ENCODE data around the gene NPHP4. TPM values are rescaled to one million over a fixed set of nuclear protein-coding genes. Genes with fewer than 3 reads are reported as not detected.

Gene NPHP4
- total and polyA plus RNA-seq, 9 of the 15 experiments (the other 6 are each of a cell fraction or from before 2014, with no cell fraction given): 0.52 to 26.2 (median 6.7) TPM

DNA sequence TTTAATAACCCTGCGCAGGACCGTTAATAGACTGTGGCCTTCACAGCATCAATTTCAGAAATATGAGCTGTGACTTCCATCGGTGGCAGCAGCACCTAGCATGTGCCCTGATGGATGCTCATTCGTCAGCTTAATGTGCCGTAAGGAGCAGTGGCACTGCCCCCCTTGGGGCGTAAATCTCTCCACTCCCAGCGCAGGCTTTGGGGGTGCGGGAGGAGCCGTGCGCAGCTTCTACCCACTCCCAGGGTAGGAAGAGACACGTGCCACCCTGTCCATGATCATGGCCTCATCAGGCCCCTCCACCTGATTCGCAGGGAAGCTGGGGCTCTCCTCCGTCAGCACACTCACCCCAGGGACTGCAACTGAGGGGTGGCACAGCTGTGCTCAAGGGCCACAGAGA is 149.5 kb downstream of the NPHP4 start (continued):
- TF ChIP-seq NR2C2 (CRISPR knock-in tag; IDR thresholded peaks at IDR 0.05) (no peak), NR2C2 (tag; IDR thresholded peaks at IDR 0.05) (no peak), HSF4 (CRISPR knock-in tag; IDR thresholded peaks at IDR 0.05; ENCODE audit: borderline replicate concordance) (no peak), POLR2G (IDR thresholded peaks at IDR 0.05; ENCODE audit: low read depth, low read length) (no peak), ZNF57 (CRISPR knock-in tag; IDR thresholded peaks at IDR 0.05) (no peak), CCAR2 (IDR thresholded peaks at IDR 0.05; ENCODE audit: low read depth, low read length) (no peak), DACH1 (IDR thresholded peaks at IDR 0.05; ENCODE audit: partially characterized antibody) (no peak)
- TF ChIP-seq, protein P1, sequence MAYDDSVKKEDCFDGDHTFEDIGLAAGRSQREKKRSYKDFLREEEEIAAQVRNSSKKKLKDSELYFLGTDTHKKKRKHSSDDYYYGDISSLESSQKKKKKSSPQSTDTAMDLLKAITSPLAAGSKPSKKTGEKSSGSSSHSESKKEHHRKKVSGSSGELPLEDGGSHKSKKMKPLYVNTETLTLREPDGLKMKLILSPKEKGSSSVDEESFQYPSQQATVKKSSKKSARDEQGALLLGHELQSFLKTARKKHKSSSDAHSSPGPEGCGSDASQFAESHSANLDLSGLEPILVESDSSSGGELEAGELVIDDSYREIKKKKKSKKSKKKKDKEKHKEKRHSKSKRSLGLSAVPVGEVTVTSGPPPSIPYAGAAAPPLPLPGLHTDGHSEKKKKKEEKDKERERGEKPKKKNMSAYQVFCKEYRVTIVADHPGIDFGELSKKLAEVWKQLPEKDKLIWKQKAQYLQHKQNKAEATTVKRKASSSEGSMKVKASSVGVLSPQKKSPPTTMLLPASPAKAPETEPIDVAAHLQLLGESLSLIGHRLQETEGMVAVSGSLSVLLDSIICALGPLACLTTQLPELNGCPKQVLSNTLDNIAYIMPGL (CRISPR knock-in tag; IDR thresholded peaks at IDR 0.05): no peak

DNA sequence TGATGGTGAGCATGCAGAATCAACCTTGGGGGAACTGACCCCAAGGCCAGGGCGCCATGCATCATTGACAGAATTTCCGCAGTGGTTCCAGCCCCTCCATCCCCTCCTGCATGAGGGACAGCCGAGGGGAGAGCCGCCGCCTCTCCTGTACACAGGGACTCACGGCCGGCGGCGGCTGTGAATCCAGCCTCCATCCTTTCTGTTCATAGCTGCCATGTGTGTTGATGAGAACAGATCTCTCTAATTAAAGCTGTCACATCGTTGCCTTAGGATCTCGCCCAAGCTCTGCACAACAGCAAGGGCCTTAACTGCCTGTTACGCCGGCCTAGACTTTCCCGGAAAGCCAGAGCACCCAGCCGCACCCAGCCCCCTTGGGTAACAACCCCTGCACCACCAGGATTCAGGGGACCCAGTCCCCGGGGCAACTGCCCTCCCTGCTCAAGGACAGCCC is 151.6 kb downstream of the NPHP4 start:
- POLR2A ChIA-PET: interaction anchor here (2.1 kb wide), 1 partner anchor 24 kb away, joined by 4 read pairs; no protein-coding TSS in a partner anchor
- Histone ChIP-seq H3K79me2 (ENCODE audit: control insufficient read depth, insufficient read depth, low read length) (no peaks in the 10 kb centered on the region), H2AFZ (ENCODE audit: low read depth, low read length) (no peak overlapping the region), H3K4me2 (ENCODE audit: insufficient read depth, low read length) (no peak overlapping the region), H3K27me3 (ENCODE audit: control insufficient read depth in 2 of 2, insufficient read depth in 2 of 2, low read length in 2 of 2) (peaks cover 45 to 88% of the 10 kb centered on the region in 2 experiments), H3K4me3 (no peak overlapping the region), H3K9ac (ENCODE audit: insufficient read depth in 1 of 2, low read depth in 2 of 2, low read length in 2 of 2) (no peak overlapping the region), H3K9me3 (replicated peaks; ENCODE audit: control insufficient read depth, insufficient read depth, low read depth, low read length) (no peaks in the 10 kb centered on the region), H3K9me1 (ENCODE audit: control insufficient read depth, insufficient read depth, low read length) (peaks cover 3% of the 10 kb centered on the region), H3K4me1 (replicated peaks in 1 of 2; ENCODE audit: control insufficient read depth in 2 of 2, insufficient read depth in 2 of 2, low read length in 2 of 2) (no peaks in the 10 kb centered on the region; a peak in 1 of 5 replicates), H3K27ac (ENCODE audit: extremely low read depth, low read depth, low read length) (no peak overlapping the region), H4K20me1 (replicated peaks; ENCODE audit: control insufficient read depth, insufficient read depth, low read length) (peaks cover 21% of the 10 kb centered on the region), H3K36me3 (ENCODE audit: control insufficient read depth, insufficient read depth, low read length) (no peaks in the 10 kb centered on the region)
- 4% methylated on average over 16 of the region's 16 CpGs for WGBS (ENCODE audit: insufficient coverage, low coverage, missing lambda C conversion rate)
- BruUV-seq (replicated peaks): no TSS peak
- intact Hi-C loops (cut with micrococcal nuclease): no loop called here
- CTCF ChIA-PET (ENCODE audit: low intra/inter-chr PET ratio): no interaction called here
- in situ Hi-C loops (cut with MboI): no loop called here
- ATAC-seq (no peak), FAIRE-seq (no peak), DNase-seq (ENCODE audit: extremely low read depth in 1 of 4, low spot score in 3 of 4) (no peak)
- no peak for TF ChIP-seq ILF3 (IDR thresholded peaks at IDR 0.05; ENCODE audit: borderline replicate concordance)
- no peak for TF ChIP-seq BRD9 (IDR thresholded peaks at IDR 0.05; ENCODE audit: low read depth, partially characterized antibody)
- no peak for TF ChIP-seq CHD4 (IDR thresholded peaks at IDR 0.05; ENCODE audit: insufficient read depth, insufficient replicate concordance, low read depth, low read length, poor library complexity, severe bottlenecking)
- no peak for TF ChIP-seq SMARCC2 (IDR thresholded peaks at IDR 0.05; ENCODE audit: low read depth)
